Subcutaneous abdominal adipose tissue (tissue), 5 donors: ENCODE measurements around the gene CAPN2.

ENCODE experiments used
- H3K27ac ChIP-seq: one replicate; pipeline ENCODE4 v1.7.0; 2013; ENCODE audit warnings: low read depth, mild to moderate bottlenecking, inconsistent platforms, low read length, moderate library complexity
- H3K27me3 ChIP-seq, 5 donors: one replicate each; pipeline ENCODE4 v1.7.0; 2013; ENCODE audit warnings: low read length in 5 of 5, inconsistent platforms in 1 of 5; ENCODE audit not compliant: control insufficient read depth in 5 of 5, insufficient read depth in 4 of 5
- H3K36me3 ChIP-seq, 5 donors: one replicate each; pipeline ENCODE4 v1.7.0; 2013; ENCODE audit warnings: low read length in 5 of 5; ENCODE audit not compliant: control insufficient read depth in 5 of 5, insufficient read depth in 5 of 5
- H3K4me1 ChIP-seq, 5 donors: one replicate each; pipeline ENCODE4 v1.7.0; 2013; ENCODE audit warnings: low read length in 5 of 5, mild to moderate bottlenecking in 3 of 5, moderate library complexity in 1 of 5; ENCODE audit not compliant: control insufficient read depth in 5 of 5, insufficient read depth in 5 of 5
- H3K4me3 ChIP-seq, 5 donors: one replicate each; pipeline ENCODE4 v1.7.0; 2013; ENCODE audit warnings: low read length in 5 of 5, low read depth in 1 of 5
- H3K9ac ChIP-seq, 5 donors: one replicate each; pipeline ENCODE4 v1.7.0; 2013; ENCODE audit warnings: low read length in 5 of 5, mild to moderate bottlenecking in 4 of 5, moderate library complexity in 3 of 5
- H3K9me3 ChIP-seq, 5 donors: one replicate each; pipeline ENCODE4 v1.7.0; 2013; ENCODE audit warnings: low read length in 5 of 5; ENCODE audit not compliant: control insufficient read depth in 5 of 5
- donor health status: healthy.
- donor health status: healthy.
- donor health status: healthy.
- donor health status: healthy.
- donor health status: healthy.

The CAPN2 gene

DNA sequence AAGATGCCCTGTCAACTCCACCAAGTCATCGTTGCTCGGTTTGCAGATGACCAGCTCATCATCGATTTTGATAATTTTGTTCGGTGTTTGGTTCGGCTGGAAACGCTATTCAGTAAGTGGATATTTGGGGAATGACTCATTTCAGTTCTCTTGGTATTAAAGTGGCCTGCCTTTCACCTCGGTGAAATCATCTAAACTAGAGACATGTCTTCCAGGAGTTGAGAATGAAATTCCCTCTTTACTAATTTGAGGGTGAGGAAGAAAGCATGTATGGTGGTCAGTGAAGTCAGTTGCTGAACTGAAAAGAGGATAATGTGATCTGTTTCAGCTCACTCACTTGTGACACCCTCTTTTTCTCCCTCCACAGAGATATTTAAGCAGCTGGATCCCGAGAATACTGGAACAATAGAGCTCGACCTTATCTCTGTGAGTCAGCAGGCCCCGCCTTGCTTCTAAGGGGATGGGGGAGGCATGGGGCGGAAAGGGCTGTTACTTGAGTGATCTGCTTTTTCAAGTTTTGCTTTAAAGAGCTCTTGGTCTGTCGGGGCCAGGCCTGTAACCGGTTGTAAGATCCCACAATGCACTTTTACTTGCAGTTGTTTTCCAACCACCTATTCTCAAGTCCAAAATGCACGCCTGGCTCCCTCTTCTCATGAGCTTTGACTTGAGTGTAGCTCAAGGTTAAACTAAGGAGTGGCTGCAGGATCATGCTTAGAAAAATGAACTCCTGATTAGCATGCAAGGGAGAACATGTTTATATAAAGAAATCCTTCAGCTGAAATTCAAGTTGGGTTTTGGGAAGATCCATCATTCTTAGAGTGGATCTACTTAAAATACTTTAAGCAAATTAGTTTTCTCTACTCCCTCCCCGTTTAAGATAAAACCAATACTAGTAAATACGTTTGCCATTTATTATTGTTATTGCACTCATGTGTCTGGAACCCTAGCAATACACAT, 59.8 kb downstream of the CAPN2 start:
- Histone ChIP-seq H3K9ac (no peak overlapping the region), H3K36me3 (peaks cover 17 to 78% (median 67%) of the 10 kb centered on the region in 5 donors), H3K27ac (peak overlapping the region; percentile 56), H3K9me3 (no peaks in the 10 kb centered on the region), H3K4me3 (no peak overlapping the region), H3K27me3 (no peaks in the 10 kb centered on the region), H3K4me1 (peaks cover 7 to 45% (median 24%) of the 10 kb centered on the region in 5 donors)

DNA sequence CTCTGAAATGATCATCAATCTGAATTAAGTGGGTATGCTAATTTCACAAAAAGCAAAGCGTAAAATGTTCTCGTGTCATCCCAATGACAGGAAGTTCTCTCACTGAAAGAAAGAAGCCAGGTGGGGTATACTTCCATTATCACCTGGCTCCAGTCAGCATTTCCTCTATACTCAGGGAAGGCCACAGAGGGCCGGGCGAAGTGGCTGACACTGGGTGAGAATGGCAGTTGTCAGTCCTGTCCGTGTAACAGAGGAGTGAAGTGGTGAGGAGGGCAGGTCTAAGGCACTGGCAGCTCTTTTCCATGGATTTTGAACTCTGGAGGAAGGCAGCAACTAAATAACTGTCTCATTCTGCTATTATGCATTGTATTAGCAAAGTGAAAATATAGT, 60.4 kb downstream of the CAPN2 start:
- Histone ChIP-seq H3K9ac (no peak overlapping the region), H3K27me3 (no peaks in the 10 kb centered on the region), H3K4me3 (no peak overlapping the region), H3K9me3 (no peaks in the 10 kb centered on the region), H3K4me1 (peaks cover 7 to 45% (median 24%) of the 10 kb centered on the region in 5 donors), H3K27ac (no peak overlapping the region), H3K36me3 (peaks cover 17 to 83% (median 67%) of the 10 kb centered on the region in 5 donors)

DNA sequence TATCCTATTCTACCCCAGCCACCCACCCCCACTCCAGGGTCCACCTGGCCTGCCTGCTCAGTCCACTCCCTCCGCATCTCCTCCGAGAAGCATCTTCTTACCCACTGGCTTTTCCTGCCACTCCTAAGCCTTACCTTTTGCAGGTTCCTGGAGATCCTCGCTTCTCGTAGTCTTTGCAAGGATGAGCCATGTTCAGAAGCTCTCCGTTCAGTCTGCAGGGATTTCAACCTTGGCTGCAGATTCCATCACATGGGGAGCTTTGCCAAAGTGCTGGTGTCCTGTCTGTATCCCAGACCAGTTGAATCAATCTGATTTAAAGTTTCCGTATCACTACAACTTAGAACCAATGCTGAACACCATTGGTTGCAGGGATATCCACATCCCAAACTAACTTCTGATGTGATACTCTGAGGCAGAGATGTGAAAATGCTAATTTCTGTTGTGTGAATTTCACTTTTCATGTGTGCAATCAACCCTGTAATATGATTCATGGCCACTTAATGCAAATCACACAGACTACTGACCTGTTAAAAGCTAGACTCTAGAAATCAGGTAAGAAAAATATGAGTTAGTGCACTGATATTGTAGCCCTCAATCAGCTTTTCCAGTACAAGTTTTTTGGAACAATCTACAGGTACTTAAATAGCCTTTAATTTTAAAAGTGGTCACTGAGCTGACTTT, 61.9 kb downstream of the CAPN2 start:
- no peaks in the 10 kb centered on the region for H3K27me3 ChIP-seq
- H3K4me1 ChIP-seq: peaks cover 7 to 45% (median 24%) of the 10 kb centered on the region in 5 donors
- H3K9ac ChIP-seq: no peak overlapping the region
- H3K4me3 ChIP-seq: no peak overlapping the region
- no peaks in the 10 kb centered on the region for H3K9me3 ChIP-seq
- H3K36me3 ChIP-seq: peaks cover 17 to 90% (median 75%) of the 10 kb centered on the region in 5 donors
- peak overlapping the region; percentile 73 for H3K27ac ChIP-seq

DNA sequence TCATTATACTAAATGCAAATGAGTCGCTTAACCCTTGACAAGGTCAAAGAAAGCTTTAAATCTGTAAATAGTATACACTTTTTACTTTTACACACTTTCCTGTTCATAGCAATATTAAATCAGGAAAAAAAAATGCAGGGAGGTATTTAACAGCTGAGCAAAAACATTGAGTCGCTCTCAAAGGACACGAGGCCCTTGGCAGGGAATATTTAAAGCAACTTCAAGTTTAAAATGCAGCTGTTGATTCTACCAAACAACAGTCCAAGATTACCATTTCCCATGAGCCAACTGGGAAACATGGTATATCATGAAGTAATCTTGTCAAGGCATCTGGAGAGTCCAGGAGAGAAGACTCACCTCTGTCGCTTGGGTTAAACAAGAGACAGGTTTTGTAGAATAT, 62.7 kb downstream of the CAPN2 start:
- H3K4me3 ChIP-seq: no peak overlapping the region
- no peak overlapping the region for H3K9ac ChIP-seq
- H3K27me3 ChIP-seq: no peaks in the 10 kb centered on the region
- peak overlapping the region; percentile 73 for H3K27ac ChIP-seq
- peaks cover 7 to 45% (median 24%) of the 10 kb centered on the region in 5 donors for H3K4me1 ChIP-seq
- H3K36me3 ChIP-seq: peaks cover 16 to 87% (median 68%) of the 10 kb centered on the region in 5 donors
- H3K9me3 ChIP-seq: no peaks in the 10 kb centered on the region

DNA sequence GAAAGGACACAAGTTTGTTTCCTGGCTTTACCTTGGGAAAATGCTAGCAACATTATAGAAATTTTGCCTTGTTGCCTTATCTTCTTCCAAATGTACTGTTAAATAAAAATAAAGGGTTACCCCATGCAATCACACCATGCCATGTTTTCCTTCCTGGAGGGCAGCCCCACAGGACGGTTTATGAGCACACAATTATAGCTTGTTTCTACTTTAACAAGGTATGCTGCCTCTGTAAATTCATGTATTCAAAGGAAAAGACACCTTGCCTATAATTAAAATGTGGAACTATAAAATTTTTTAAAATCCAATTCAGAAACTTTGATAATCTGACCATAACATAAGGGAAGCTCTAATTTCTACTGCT, 63.4 kb downstream of the CAPN2 start:
- peak overlapping the region; percentile 73 for H3K27ac ChIP-seq
- peaks cover 15 to 87% (median 67%) of the 10 kb centered on the region in 5 donors for H3K36me3 ChIP-seq
- no peak overlapping the region for H3K9ac ChIP-seq
- H3K4me1 ChIP-seq: peaks cover 7 to 42% (median 22%) of the 10 kb centered on the region in 5 donors
- H3K27me3 ChIP-seq: no peaks in the 10 kb centered on the region
- no peak overlapping the region for H3K4me3 ChIP-seq
- H3K9me3 ChIP-seq: no peaks in the 10 kb centered on the region

DNA sequence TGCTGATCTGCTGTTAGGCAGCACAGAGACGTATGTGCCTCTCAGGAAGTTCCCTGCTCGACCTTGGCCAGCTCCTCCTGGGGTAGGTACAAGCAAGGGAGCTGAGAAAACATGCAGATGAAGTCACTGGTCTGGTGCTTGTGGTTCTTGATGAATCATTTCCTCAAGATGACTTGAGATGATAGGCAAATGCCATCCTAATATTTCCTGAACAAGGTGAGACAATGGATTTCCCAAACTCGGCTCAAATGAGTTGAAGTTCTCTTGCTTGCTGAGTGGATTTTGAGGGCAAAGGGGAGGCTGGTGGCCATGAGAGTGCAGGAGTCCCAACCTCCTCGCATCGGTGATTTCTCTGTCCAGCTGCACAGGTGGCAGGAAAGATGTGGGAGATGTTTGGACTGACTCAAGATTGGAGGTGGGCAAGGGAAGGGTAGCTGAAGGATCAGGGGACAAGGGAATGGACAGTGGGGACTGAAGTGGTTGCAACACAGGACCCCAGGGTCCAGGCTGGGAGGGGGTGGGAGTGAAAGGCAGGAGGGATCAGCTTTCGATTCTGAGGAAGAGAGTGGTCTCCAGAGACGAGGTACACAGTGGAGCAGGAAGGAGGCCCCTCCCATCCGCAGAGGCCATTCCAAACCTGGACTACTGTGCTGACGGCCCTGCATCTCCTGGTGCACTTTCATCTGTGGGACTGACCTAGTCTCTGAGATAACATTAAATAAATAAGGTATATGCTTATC, 63.9 kb downstream of the CAPN2 start:
- Histone ChIP-seq H3K4me1 (peaks cover 5 to 37% (median 17%) of the 10 kb centered on the region in 5 donors), H3K27me3 (no peaks in the 10 kb centered on the region), H3K27ac (peak overlapping the region; percentile 73), H3K9me3 (no peaks in the 10 kb centered on the region), H3K4me3 (no peak overlapping the region), H3K36me3 (peaks cover 20 to 81% (median 65%) of the 10 kb centered on the region in 5 donors), H3K9ac (no peak overlapping the region)

DNA sequence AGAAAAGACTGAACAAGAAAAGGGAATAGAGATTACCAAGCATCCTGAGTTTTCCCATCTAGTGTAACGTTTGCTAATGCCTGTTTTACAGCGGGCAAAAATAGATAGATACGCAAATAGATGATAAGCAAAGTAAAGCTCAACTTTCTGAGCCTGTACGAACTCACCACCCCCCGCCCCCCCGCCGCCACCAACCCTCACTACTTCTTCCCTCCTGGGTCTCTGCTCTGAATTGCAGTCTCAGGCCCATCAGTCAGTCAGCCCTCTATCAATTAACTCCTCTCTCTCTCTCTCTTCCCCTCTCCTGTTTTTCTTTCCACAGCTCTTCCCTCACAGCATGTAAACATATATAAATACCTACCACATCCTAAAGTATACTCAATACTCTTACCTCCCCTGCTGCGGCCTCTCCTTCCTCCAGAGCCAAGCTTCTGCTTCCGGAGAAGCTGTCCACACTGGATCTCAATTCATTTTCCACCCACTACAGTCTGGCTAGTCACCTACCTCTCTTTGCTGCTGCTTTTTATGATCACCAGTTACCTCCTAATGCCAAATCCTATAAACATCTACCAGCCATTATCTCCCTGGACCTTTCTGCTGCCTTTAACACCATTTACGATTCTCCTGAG, 64.6 kb downstream of the CAPN2 start:
- H3K9ac ChIP-seq: no peak overlapping the region
- H3K27me3 ChIP-seq: no peaks in the 10 kb centered on the region
- H3K4me1 ChIP-seq: peaks cover 5 to 30% (median 13%) of the 10 kb centered on the region in 5 donors
- peaks cover 15 to 74% (median 59%) of the 10 kb centered on the region in 5 donors for H3K36me3 ChIP-seq
- H3K4me3 ChIP-seq: no peak overlapping the region
- no peaks in the 10 kb centered on the region for H3K9me3 ChIP-seq
- H3K27ac ChIP-seq: peak overlapping the region; percentile 73

DNA sequence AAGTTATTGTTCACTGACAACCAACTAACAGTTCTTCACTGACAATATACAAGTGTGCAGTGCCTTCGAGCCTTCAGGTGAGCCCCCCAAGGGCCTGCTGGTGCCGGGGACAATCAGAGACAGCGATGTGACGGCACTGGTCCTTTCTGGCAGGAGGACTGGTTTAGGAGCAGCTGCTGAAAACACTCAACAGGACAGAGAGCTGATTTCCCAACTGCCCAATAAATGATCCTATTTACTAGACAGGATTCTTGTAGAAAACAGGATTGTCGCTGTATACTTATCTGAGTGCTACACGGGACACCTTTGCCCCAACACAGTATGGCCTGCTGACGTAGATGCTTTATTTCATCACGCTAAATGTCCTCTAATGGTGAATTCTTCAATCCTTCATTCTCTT, 68.0 kb downstream of the CAPN2 start:
- peaks cover 2 to 15% (median 4%) of the 10 kb centered on the region in 5 donors for H3K4me1 ChIP-seq
- peaks cover 10 to 54% (median 43%) of the 10 kb centered on the region in 5 donors for H3K36me3 ChIP-seq

DNA sequence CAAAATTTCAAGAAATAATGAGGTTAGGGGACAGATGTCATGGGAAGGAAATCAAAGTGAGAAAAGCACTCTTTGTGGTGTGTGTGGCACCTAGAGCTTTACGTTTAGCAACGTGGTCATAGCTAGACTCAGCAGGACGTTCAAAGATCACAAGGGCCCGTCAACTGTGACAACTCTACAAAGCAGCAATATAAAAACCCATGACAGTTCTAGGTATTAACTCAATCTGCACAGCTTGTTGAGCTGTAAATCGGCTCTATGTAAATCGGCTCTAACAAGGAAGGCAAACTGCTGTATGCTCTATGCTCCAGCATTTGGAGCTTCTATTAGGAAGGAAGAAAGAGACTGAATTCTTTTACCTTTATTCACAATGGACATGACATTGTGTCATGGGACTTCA, 68.6 kb downstream of the CAPN2 start:
- H3K36me3 ChIP-seq: peaks cover 10 to 48% (median 40%) of the 10 kb centered on the region in 5 donors
- H3K9ac ChIP-seq: no peak overlapping the region
- no peak overlapping the region for H3K27ac ChIP-seq
- peaks cover 0 to 8% (median 2%) of the 10 kb centered on the region in 5 donors for H3K4me1 ChIP-seq
- no peaks in the 10 kb centered on the region for H3K9me3 ChIP-seq
- H3K27me3 ChIP-seq: no peaks in the 10 kb centered on the region
- H3K4me3 ChIP-seq: no peak overlapping the region

More for the DNA sequence above, 68.0 kb downstream of the CAPN2 start:
- H3K9ac ChIP-seq: no peak overlapping the region
- no peak overlapping the region for H3K27ac ChIP-seq
- no peak overlapping the region for H3K4me3 ChIP-seq
- H3K27me3 ChIP-seq: no peaks in the 10 kb centered on the region
- H3K9me3 ChIP-seq: no peaks in the 10 kb centered on the region
